HL-60 (cell line): ENCODE results near the gene CAMTA1.

Experiments used
- CTCF ChIP-seq: IDR thresholded peaks from one replicate; pipeline ENCODE4 v1.5.1; 2011; ENCODE audit warnings: low read length, control low read depth, inconsistent platforms; ENCODE audit not compliant: insufficient read depth
- POLR2AphosphoS5 ChIP-seq: IDR thresholded peaks from 2 replicates; pipeline ENCODE4 v1.6.1; 2012; ENCODE audit warnings: low read depth
- REST ChIP-seq: IDR thresholded peaks from 2 replicates; pipeline ENCODE4 v1.6.1; 2012; ENCODE audit warnings: low read depth; ENCODE audit not compliant: insufficient replicate concordance
- SPI1 ChIP-seq: IDR thresholded peaks from 2 replicates; pipeline ENCODE4 v1.6.1; 2012; ENCODE audit warnings: low read depth, mild to moderate bottlenecking, borderline replicate concordance

DNA sequence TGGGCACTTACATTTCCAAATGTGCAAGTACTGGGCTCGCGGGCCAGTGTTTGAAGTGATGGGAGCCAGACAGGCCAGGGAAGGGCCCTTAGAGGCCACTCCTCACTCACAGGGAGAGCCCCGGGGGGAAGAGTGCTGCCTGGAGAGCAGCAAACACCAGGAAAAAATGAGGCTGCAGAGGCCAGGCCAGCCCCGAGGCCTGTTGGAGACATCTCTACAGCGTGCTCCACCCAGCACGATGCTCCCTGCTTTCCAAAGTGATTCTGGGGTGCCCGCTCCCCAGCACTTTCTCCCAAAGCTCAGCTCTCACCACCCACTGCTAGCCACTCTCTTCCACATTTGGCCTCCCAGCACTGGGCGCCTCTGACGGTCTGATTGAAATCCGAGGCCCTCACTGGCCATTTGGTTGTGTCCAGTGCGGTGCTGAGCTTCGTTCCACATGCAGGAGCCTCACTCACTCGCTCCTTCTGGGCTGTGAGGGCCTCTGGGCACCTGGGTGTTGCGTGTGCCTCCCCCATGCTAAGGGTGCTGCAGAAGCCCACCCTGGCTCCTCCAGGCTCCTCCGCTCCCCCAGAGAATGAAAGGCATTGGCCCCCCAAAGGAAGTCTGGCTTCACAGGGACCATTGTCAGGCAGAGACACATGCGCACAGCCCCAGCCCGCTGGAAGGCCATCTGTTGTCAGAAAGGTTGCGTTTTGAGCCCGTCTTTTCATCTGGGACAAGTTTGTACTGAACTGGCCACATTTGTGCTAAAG is 600.4 kb downstream of the CAMTA1 start:
- TF ChIP-seq CTCF (no peak), POLR2AphosphoS5 (no peak), REST (no peak), SPI1 (no peak)
